Activated CD4-positive, CD25-positive, alpha-beta regulatory T cell treated with anti-CD3 and anti-CD28 coated beads, Interleukin-2, amount 50 U/mL, for 72 hours (primary cell): ENCODE data around the gene CDIP1.

Experiments used
- DNase-seq: peaks from one replicate; pipeline ENCODE4 v3.0.0; 2021

CDIP1 gene

GRCh38 chr16:4513086-4513860, 25.3 kb downstream of the CDIP1 start:
- no peak for DNase-seq

GRCh38 chr16:4512473-4512872, 26.1 kb downstream of the CDIP1 start:
- DNase-seq, result no peak

- DNase-seq, result no peak
Measured at GRCh38 chr16:4511441-4512082, 27.0 kb downstream of the CDIP1 start.

GRCh38 chr16:4510747-4511426, 27.7 kb downstream of the CDIP1 start:
- no peak for DNase-seq

GRCh38 chr16:4510131-4510530, 28.4 kb downstream of the CDIP1 start:
- DNase-seq, result no peak

- no peak for DNase-seq
Measured at GRCh38 chr16:4509420-4509819, 29.2 kb downstream of the CDIP1 start.

- DNase-seq, result no peak
Measured at GRCh38 chr16:4508806-4509205, 29.8 kb downstream of the CDIP1 start.

- no peak for DNase-seq
Measured at GRCh38 chr16:4507588-4508345, 30.8 kb downstream of the CDIP1 start.

- peak; percentile 44 for DNase-seq
Measured at GRCh38 chr16:4506450-4506849, 32.1 kb downstream of the CDIP1 start.

- DNase-seq, result peak; percentile 55
Measured at GRCh38 chr16:4505356-4506147, 33.0 kb downstream of the CDIP1 start.

- DNase-seq, result no peak
Measured at GRCh38 chr16:4501071-4501478, 37.5 kb downstream of the CDIP1 start.

- DNase-seq, result no peak
Measured at GRCh38 chr16:4500272-4500671, 38.3 kb downstream of the CDIP1 start.

GRCh38 chr16:4499196-4499555, 39.4 kb downstream of the CDIP1 start:
- DNase-seq, result no peak

GRCh38 chr16:4498546-4499195, 39.9 kb downstream of the CDIP1 start:
- no peak for DNase-seq

GRCh38 chr16:4496305-4496704, 42.3 kb downstream of the CDIP1 start:
- DNase-seq, result no peak

- no peak for DNase-seq
Measured at GRCh38 chr16:4495766-4496165, 42.8 kb downstream of the CDIP1 start.

GRCh38 chr16:4494746-4495490, 43.7 kb downstream of the CDIP1 start:
- no peak for DNase-seq

- DNase-seq, result no peak
Measured at GRCh38 chr16:4491898-4492297, 46.7 kb downstream of the CDIP1 start.

- no peak for DNase-seq
Measured at GRCh38 chr16:4489030-4489429, 49.5 kb downstream of the CDIP1 start.

GRCh38 chr16:4488499-4488967, 50.0 kb downstream of the CDIP1 start:
- no peak for DNase-seq

- no peak for DNase-seq
Measured at GRCh38 chr16:4487955-4488498, 50.5 kb downstream of the CDIP1 start.
